Measurements from ENCODE around the gene AKT1.

The AKT1 gene

GRCh38 chr14:104786091-104786586, 9.4 kb downstream of the AKT1 start:
- DNase-seq (ENCODE audit: low read depth, low spot score), result no peak

DNA sequence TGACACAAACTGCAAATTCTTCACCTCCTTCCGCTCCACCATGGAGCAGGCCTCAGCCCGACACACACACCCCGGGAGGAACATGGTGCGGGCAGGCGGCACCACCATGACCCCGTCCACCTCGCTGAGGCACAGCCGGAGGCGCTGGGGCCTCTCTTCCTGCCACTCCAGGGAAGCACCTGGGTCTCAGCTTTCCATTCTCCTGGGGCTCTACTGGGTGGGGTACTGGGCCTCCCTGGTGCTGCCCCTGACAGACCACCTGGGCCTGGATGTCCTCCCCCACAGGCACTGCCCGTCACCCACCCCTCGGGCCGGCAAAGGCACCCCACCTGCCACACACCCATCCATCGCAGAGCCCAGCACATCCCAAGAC, 9.9 kb downstream of the AKT1 start:
- DNase-seq (ENCODE audit: low read depth, low spot score), result no peak

- no peak for DNase-seq (ENCODE audit: low read depth, low spot score)
These were observed 10.5 kb downstream of the AKT1 start for GRCh38 chr14:104784846-104785707.

GRCh38 chr14:104784218-104784568, 11.4 kb downstream of the AKT1 start:
- DNase-seq (ENCODE audit: low read depth, low spot score), result no peak

GRCh38 chr14:104783484-104784217, 11.9 kb downstream of the AKT1 start:
- no peak for DNase-seq (ENCODE audit: low read depth, low spot score)

DNA sequence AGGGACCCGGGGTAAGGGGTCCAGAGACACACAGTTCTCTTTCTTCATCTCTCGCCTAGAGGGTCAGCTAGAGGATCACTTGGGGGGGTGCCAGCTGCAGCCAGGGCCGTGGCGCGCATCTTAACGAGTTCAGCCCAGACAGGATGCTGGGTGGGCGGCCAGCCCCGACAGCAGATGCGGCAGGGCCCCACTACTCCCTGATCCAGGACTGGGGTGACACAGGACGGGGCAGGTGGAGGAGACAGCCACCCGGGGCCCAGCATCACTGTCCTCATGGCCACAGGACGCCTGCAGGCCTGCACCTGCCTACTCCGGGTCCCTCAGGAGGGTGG, 12.8 kb downstream of the AKT1 start:
- DNase-seq (ENCODE audit: low read depth, low spot score), result no peak

- DNase-seq (ENCODE audit: low read depth, low spot score), result no peak
These were observed 13.3 kb downstream of the AKT1 start for GRCh38 chr14:104782086-104782807.

- no peak for DNase-seq (ENCODE audit: low read depth, low spot score)
These were observed 14.1 kb downstream of the AKT1 start for GRCh38 chr14:104781271-104782077.

- DNase-seq (ENCODE audit: low read depth, low spot score), result no peak
These were observed 15.0 kb downstream of the AKT1 start for GRCh38 chr14:104780513-104781030.

DNA sequence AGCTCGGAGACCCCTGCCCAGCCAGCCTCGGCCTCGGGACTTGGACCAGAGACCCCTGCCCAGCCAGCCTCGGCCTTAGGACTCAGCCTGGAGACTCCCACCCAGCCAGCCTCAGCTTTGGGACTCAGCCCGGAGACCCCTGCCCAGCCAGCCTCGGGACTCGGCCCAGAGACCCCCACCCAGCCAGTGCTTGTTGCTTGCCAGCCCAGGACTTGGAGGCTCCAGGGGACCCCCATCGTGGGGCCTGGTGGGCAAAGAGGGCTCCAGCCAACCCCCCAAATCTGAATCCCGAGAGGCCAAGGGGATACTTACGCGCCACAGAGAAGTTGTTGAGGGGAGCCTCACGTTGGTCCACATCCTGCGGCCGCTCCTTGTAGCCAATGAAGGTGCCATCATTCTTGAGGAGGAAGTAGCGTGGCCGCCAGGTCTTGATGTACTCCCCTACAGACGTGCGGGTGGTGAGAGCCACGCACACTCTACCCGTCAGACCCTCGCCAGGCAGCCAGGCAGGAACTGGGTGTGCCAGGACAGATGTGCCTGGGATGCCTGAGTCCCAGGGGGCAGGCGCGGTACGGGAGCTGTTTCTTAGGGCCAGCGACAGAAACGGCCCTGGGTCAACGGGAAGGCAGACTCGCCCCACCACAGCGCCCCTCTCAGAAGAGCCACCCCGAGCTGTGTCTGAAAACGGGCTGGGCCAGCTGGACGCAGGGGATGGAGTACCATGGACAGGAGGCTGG, 15.6 kb downstream of the AKT1 start:
- no peak for DNase-seq (ENCODE audit: low read depth, low spot score)

DNA sequence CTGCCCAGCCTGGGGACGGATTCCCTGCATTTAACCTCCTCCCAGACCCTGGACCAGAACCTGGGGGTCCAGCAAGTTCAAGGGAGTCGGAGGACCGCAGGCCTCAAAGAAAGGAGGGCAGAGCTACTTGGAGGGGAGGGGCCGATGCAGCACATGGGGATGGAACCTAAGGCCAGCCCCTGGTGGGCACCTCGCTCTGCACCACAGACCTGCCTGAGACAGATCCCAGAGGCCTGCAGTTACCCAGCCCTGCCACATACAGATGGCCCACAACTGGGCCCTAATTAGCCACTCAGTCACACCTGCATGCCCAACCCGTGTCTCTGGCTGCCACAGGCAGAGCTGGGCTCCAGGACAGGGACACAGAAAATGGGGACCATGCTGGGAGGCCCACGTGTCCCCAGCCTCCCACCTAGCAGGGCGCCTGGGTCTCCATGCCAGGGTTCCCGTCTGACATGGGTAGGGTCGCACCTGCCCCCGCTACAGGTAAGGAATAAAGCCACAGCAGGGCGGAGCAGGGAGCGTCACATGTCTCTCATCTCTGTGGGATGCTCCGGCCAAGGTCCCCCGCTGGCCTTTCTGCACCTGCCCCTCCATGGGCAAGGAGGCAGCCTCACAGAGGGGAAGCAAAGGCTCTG, 16.7 kb downstream of the AKT1 start:
- no peak for DNase-seq (ENCODE audit: low read depth, low spot score)

GRCh38 chr14:104777808-104778249, 17.7 kb downstream of the AKT1 start:
- DNase-seq (ENCODE audit: low read depth, low spot score), result no peak

DNA sequence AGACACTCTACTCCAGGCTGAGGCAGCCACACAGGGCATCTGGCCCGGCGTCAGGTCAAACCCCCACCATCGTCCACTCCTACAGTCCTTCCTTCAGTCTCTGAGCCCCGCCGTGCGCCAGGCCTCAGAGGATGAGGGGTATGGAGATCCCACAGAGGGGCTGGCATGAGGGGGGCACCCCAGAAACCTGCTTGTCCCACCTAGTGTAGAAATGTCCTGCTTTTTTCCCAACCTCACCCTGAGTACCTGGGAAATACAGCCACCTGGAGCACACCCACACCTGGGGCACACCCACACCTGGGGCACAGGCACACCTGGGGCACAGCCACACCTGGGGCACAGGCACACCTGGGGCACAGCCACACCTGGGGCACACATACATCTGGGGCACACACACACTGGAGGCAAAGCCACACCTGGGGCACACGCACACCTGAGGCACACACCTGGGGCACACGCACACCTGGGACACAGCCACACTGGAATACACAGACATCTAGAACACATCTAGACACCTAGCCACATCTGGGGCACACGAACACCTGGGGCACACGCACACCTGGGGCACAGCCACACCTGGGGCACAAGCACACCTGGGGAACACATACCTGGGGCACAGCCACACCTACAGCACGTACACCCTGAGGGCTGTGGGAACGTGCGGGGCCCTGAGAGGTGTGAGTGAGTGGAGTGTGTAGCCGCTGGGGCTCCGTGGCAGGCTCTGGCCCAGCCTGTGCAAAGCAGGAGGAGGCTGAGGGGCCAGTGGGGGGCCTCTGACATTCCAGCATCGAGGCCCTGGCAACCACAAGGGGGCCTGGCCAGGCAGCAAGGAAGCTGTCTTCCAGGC, 18.4 kb downstream of the AKT1 start:
- DNase-seq (ENCODE audit: low read depth, low spot score), result no peak

DNA sequence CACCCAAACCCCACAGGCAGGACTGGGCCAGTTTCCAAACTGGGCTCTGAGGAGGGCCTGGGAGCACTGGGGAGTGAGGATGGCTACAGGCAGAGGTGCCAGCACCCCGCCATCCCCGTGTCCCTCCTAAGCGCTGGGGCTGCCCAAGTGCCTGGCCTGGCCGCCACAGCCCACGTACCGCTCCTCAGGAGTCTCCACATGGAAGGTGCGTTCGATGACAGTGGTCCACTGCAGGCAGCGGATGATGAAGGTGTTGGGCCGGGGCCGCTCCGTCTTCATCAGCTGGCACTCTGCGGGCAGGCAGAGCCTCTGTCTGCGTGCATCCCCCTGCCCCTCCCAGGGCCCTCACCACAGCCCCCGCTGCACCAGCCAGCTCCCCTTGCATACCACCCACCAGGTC, 19.1 kb downstream of the AKT1 start:
- DNase-seq (ENCODE audit: low read depth, low spot score), result no peak

- no peak for DNase-seq (ENCODE audit: low read depth, low spot score)
These were observed 20.5 kb downstream of the AKT1 start for GRCh38 chr14:104775073-104775489.

GRCh38 chr14:104774453-104775072, 21.0 kb downstream of the AKT1 start:
- no peak for DNase-seq (ENCODE audit: low read depth, low spot score)

DNA sequence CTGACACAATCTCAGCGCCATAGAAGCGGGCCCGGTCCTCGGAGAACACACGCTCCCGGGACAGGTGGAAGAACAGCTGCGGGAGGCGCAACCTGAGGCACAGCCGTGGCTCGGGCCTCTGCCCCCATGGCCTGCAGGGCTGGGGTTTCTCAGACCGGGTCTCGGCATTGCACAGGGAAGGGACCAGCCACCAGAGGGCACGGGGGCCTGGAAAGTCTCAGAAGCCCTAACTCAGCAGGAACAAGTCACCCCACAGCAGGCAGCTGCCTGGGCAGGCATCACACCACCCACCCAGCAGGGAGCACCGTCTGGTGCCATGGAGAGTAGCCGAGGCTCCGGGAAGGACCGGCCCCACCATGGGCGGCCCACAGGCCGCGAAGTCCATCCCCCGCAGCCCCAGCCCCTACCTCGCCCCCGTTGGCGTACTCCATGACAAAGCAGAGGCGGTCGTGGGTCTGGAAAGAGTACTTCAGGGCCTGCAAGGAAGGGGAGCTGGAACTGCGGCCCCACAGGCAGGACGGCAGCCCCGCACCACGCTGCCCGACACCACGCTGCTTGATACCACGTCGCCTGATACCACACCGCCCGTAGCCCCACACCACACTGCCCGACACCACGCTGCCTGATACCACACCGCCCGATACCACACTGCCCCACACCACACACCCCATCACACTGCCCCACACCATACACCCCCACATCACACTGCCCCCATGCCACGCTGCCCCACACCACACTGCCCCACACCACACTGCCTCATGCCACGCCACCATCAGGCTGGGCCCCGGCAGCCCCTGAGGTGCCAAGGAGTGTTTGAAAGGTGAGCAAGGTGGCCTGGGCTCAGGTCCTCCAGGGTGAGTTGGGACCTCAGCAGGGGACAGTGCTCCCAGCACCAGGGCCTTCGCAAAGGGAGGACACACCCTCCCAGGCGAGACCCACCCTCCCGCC, 21.8 kb downstream of the AKT1 start:
- DNase-seq (ENCODE audit: low read depth, low spot score), result no peak

Data from activated CD4-positive, CD25-positive, alpha-beta regulatory T cell treated with anti-CD3 and anti-CD28 coated beads, Interleukin-2, amount 50 U/mL, for 16 hours (primary cell).